22Rv1 (cell line): ENCODE measurements around the gene ZNF594.
"Not testable (repeated sequence)": the region's sequence is repeated elsewhere in the genome, so short reads cannot be mapped to it uniquely, and the experiment has no call there.

Source experiments
- CTCF ChIP-seq: fragments of 450-650 bp; IDR thresholded peaks from 2 replicates; pipeline ENCODE4 v1.5.1; 2017; ENCODE audit warnings: mild to moderate bottlenecking
- ZFX ChIP-seq: fragments of 450-650 bp; IDR thresholded peaks from 2 replicates; pipeline ENCODE4 v1.6.1; 2017; ENCODE audit warnings: antibody characterized with exemption, borderline replicate concordance

- not testable (repeated sequence) for TF ChIP-seq CTCF, ZFX
These were observed 54.0 kb downstream of the ZNF594 start for GRCh38 chr17:5137511-5138197.
